Brain microvascular endothelial cell (primary cell): ENCODE measurements around the gene IL3RA.

Experiments
- DNase-seq: peaks from one replicate; pipeline ENCODE4 v3.0.0-alpha.2; 2020
- H3K27ac ChIP-seq: fragments of 250-450 bp; sonication (Bioruptor Pico); 2 replicates; pipeline ENCODE4 v1.5.1; 2020; ENCODE audit warnings: mild to moderate bottlenecking, moderate library complexity
- H3K27me3 ChIP-seq: fragments of 250-450 bp; sonication (Bioruptor Pico); replicated peaks from 2 replicates; pipeline ENCODE4 v1.5.1; 2020; ENCODE audit warnings: mild to moderate bottlenecking
- H3K36me3 ChIP-seq: fragments of 250-450 bp; sonication (Bioruptor Pico); replicated peaks from 2 replicates; pipeline ENCODE4 v1.5.1; 2020; ENCODE audit warnings: mild to moderate bottlenecking
- H3K4me3 ChIP-seq: 2 replicates; pipeline ENCODE4 v1.5.1; 2011; ENCODE audit warnings: low read depth, mild to moderate bottlenecking, control low read depth, low read length, moderate library complexity
- CTCF ChIP-seq: IDR thresholded peaks from 2 replicates; pipeline ENCODE4 v1.5.1; 2011; ENCODE audit warnings: low read depth, mild to moderate bottlenecking, moderate library complexity, low read length, control low read depth, inconsistent platforms; ENCODE audit errors: missing control alignments
- in situ Hi-C: cut with HindIII; loops from 2 replicates; pipeline ENCODE4 v1.10.0; 2017; ENCODE audit warnings: low sequenced_read_pairs, low pct_ligation_motif_present

The IL3RA gene

GRCh38 chrX:1368385-1368698 lies 31.8 kb downstream of the IL3RA start:
- in situ Hi-C loops = no loop called here
- Histone ChIP-seq H3K27me3 (no peaks in the 10 kb centered on the region), H3K4me3 (no peak overlapping the region), H3K36me3 (no peaks in the 10 kb centered on the region), H3K27ac (no peak overlapping the region)
- DNase-seq = no peak
- no peak for TF ChIP-seq CTCF

GRCh38 chrX:1378306-1378759 lies 41.7 kb downstream of the IL3RA start:
- no peaks in the 10 kb centered on the region for H3K36me3 ChIP-seq
- no peaks in the 10 kb centered on the region for H3K27me3 ChIP-seq
- no peak for DNase-seq
- TF ChIP-seq CTCF = no peak
- H3K4me3 ChIP-seq = no peak overlapping the region
- H3K27ac ChIP-seq = no peak overlapping the region
- in situ Hi-C loops = no loop called here

- in situ Hi-C loops = no loop called here
- Histone ChIP-seq H3K27me3 (no peaks in the 10 kb centered on the region), H3K36me3 (peaks cover 18% of the 10 kb centered on the region), H3K4me3 (no peak overlapping the region), H3K27ac (no peak overlapping the region)
- no peak for DNase-seq
- no peak for TF ChIP-seq CTCF
Measured at GRCh38 chrX:1380672-1381233, 44.2 kb downstream of the IL3RA start.

- no peak overlapping the region for H3K27ac ChIP-seq
- H3K27me3 ChIP-seq = no peaks in the 10 kb centered on the region
- peaks cover 58% of the 10 kb centered on the region for H3K36me3 ChIP-seq
- TF ChIP-seq CTCF = no peak
- in situ Hi-C loops = no loop called here
- no peak overlapping the region for H3K4me3 ChIP-seq
- no peak for DNase-seq
Measured at GRCh38 chrX:1384658-1385252, 48.2 kb downstream of the IL3RA start.

- no peak for DNase-seq
- no peak overlapping the region for H3K4me3 ChIP-seq
- H3K27ac ChIP-seq = no peak overlapping the region
- H3K36me3 ChIP-seq = peaks cover 64% of the 10 kb centered on the region
- in situ Hi-C loops = no loop called here
- no peaks in the 10 kb centered on the region for H3K27me3 ChIP-seq
- no peak for TF ChIP-seq CTCF
Measured at GRCh38 chrX:1385253-1386223, 49.0 kb downstream of the IL3RA start.
